Epidermal melanocyte (primary cell): Measurements from ENCODE around the gene ZNF500.

ENCODE experiments used
- DNase-seq: peaks from one replicate; pipeline ENCODE4 v3.0.0; 2011; ENCODE audit warnings: low spot score; ENCODE audit not compliant: insufficient read length

The ZNF500 gene

GRCh38 chr16:4775005-4775404 lies 8.0 kb upstream of the ZNF500 start:
- no peak for DNase-seq

GRCh38 chr16:4772351-4772750 lies 5.4 kb upstream of the ZNF500 start:
- no peak for DNase-seq

GRCh38 chr16:4771646-4772045 lies 4.7 kb upstream of the ZNF500 start:
- no peak for DNase-seq

DNA sequence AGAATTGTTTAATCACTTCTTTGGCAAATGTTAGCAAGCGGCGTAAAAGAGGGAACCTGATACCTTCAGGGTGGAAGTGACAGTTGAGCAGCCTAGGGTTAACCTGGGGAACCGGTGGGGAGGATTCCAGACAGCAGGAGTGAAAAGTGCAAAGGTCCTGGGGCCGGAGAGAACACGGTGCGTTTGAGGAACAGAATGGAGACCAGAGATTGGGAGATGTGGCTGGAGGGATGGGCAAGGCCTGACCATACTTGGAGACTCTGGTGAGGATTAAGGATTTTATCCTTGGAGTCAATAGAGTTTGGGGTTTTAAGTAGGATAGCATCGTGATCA lies 2.3 kb upstream of the ZNF500 start:
- no peak for DNase-seq

DNA sequence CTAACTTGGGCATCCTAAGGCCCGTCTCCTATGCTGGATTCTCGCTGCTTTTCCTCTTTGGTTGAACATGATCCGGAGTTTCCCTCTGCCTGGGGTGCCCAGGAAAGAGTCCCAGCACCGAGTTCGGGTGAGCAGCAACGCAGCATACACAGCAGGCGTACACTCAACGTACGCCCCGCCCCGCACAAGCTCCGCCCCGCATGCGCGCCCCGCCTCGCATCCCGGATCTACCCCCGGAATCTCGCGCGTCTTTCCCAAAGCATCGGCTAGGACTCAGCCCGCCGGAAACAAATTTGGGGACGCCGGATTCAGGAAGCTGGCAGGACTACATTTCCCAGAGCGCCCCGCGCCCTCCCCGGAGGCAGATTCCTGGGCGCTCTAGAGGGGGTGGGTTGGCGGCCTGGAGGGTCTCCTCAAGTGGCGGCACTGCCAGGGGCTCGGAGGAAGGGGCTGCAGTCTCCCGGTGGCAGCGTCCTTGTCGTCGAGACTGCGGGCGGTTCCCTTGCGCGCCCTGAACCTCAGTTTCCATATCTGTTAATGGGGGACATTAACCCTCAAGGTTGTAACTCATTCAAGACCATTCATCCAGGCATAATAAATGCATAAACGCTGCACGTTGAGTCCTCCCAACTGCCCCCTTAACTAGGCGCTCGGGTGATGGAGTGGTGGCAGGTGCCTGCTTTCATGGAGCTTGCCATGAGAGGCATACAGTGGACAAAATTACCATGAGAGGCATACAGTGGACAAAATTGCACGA lies 1.8 kb upstream of the ZNF500 start:
- peak; percentile 96 for DNase-seq

- no peak for DNase-seq
These were observed 1.0 kb upstream of the ZNF500 start for GRCh38 chr16:4767872-4768548.

DNA sequence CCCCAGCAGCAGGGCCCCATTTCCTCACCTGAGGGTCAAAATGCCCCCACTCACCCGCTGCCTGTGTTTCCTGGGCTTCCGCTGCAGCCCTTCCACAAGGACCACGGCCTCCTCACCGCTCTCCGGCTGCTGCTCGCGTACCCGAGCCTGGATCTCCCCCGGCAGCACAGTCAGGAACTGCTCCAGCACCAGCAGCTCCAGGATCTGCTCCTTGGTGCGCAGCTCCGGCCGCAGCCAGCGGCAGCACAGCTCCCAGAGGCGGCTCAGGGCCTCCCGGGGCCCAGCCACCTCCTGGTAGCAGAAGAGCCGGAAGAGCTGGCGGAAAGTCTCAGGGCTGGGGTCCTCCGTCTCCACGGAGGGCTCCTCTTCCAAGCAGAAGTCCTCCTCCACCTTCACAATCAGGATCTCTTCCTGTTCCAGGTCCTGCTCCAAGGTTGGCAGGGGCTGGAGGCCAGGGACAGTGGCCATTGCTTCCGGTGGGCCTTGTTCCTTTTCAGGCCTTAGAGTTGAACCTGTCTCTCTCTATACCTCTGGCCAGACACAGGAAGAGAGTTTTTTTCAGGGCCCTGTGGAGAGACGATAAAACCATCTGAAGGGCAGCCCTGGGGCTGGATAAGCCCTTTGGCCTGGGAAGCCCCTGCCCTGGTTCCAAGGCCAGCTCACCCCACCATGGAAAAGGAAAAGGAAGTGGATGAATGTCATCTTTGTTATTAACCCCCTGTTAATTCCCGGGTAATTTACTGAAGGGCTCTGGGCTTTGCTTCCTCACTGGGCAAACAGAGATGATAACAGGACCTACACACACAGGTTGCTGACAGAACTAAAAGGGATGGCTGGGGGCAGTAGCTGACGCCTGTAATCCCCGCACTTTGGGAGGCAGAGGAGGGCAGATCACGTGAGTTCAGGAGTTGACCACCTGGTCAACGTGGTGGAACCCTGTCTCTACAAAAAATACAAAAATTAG lies 1.2 kb downstream of the ZNF500 start:
- DNase-seq: no peak

GRCh38 chr16:4763791-4764190 lies 3.2 kb downstream of the ZNF500 start:
- no peak for DNase-seq

GRCh38 chr16:4762205-4762604 lies 4.8 kb downstream of the ZNF500 start:
- no peak for DNase-seq

- DNase-seq: no peak
These were observed 6.6 kb downstream of the ZNF500 start for GRCh38 chr16:4760221-4760910.

DNA sequence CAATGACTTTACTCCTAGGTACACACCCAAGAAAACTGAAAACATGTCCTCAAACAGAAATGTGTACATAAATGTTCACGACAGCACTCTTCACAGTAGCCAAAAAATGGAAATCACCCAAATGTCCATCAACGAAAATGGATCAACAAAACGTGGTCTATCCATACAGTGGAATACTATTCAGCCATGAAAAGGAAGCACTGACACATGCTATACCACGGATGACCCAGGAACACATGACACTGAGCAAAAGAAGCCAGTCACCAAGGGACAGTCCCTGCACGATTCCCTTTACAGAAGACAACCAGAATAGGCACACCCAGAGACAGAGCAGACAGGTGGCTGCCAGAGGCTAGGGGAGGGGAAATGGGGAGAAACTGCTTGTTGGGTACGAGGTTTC lies 11.3 kb downstream of the ZNF500 start:
- DNase-seq: no peak

GRCh38 chr16:4754865-4755264 lies 12.1 kb downstream of the ZNF500 start:
- no peak for DNase-seq

- no peak for DNase-seq
These were observed 13.7 kb downstream of the ZNF500 start for GRCh38 chr16:4753227-4753626.

- DNase-seq: peak; percentile 4
These were observed 14.4 kb downstream of the ZNF500 start for GRCh38 chr16:4752351-4753100.

DNA sequence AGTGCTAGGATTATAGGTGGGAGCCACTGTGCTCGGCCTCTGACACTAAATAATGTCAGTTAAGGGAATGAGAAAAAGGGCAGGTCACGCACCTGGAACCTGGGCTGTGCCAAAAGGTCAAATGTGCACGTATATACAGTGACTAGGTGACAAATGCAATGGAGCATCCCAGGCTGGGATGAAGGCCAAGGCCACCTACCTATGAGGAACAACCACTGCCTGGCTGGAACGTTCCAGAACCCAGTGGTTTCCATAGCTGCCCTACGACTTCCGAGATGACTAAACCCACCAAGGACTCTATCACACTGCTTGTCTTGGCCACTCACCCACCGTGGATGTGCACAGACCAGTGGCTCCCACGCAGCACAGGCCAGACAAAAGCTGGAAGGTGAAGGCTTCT lies 16.1 kb downstream of the ZNF500 start:
- peak; percentile 7 for DNase-seq

DNA sequence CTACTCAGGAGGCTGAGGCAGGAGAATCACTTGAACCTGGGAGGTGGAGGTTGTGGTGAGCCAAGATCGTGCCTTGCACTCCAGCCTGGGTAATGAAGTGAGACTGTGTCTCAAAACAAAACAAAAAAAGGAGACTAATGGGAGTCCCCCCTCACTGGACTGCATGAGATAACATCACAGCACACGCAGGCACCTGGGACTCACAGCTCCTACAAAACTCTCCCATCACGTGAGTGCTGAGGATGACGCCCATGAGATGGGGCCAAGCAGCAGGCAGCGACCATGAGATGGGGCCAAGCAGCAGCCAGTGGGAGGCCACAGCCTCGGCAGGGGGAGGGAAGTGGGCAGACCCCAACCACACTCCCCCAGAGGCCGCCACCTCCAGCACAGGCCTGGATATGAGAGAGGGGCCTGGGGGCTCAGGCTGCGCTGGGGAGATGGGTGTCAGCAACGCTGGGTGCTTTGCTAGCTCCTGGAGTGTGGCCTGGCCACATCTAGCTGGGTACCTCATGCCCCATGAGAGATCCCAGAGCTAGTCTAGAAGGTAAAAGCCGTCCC lies 17.2 kb downstream of the ZNF500 start:
- DNase-seq: peak; percentile 3

DNA sequence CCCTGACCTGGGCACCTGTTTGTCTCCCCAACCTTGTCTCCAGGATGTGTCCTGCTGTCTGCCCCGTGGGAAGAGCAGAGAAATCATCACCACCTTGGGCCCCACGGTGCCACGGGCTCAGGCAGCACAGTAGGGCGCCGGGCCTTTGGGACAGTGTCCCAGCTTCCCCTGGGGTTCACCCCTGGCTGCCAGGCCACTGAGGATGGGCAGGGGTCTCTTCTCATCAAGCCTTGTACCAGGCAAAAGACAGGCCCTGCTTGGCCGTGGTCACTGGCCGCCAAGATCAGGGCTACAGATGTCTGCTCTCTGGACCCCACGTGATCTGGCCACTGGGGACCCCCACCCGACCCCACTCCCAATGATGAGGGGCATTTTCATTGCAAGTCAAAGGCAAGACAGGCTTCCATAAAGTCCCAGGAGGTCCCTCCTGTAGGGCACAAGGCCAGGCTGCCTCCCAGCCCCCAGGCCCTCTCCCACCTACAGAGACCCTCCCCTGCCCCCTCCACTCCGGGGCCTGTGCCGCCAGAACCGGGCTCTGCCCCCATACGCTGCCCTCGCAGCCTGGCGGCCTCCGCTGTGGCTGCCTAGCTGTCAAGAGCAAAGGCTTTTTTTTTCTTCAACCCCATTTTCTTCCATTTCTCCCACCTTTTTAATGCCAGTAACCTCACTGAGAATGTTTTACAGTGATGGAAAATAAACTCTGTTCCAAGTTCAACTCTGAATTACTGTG lies 18.1 kb downstream of the ZNF500 start:
- peak; percentile 5 for DNase-seq

- peak; percentile 4 for DNase-seq
These were observed 18.9 kb downstream of the ZNF500 start for GRCh38 chr16:4747906-4748681.

- DNase-seq: peak; percentile 16
These were observed 19.9 kb downstream of the ZNF500 start for GRCh38 chr16:4746991-4747574.
